HepG2 (cell line): ENCODE data around the gene DPEP1. TPM values are rescaled to one million over a fixed set of nuclear protein-coding genes. Genes with fewer than 3 reads are reported as not detected.

Source experiments
- FOXP1 ChIP-seq, 2 experiments: fragments of 450-650 bp in 1 of 2; IDR thresholded peaks; 2 replicates each; pipeline ENCODE4 v1.6.1; 2017 to 2018; ENCODE audit warnings: antibody characterized with exemption in 1 of 2
- IRX3 ChIP-seq: sonication (generic); formaldehyde crosslinking; IDR thresholded peaks from 2 replicates; pipeline ENCODE4 v1.8.1; 2023; ENCODE audit warnings: mild to moderate bottlenecking, low read depth, missing genetic modification reagents, borderline replicate concordance
- MIER3 ChIP-seq: IDR thresholded peaks from 2 replicates; pipeline ENCODE4 v1.6.1; 2016; ENCODE audit warnings: missing compliant biosample characterization, borderline replicate concordance
- NFIC ChIP-seq: IDR thresholded peaks from 2 replicates; pipeline ENCODE4 v1.6.1; 2012; ENCODE audit warnings: mild to moderate bottlenecking, low read length, inconsistent platforms
- RAD21 ChIP-seq: fragments of 450-650 bp; formaldehyde crosslinking; IDR thresholded peaks from 2 replicates; pipeline ENCODE4 v1.5.0; 2020; ENCODE audit warnings: mild to moderate bottlenecking
- RCOR2 ChIP-seq: IDR thresholded peaks from 2 replicates; pipeline ENCODE4 v1.6.1; 2016; ENCODE audit warnings: missing biosample characterization, missing genetic modification reagents
- SNAPC2 ChIP-seq: sonication (generic); formaldehyde crosslinking; IDR thresholded peaks from 2 replicates; pipeline ENCODE4 v1.8.1; 2022; ENCODE audit warnings: mild to moderate bottlenecking, missing genetic modification reagents
- SRSF9 ChIP-seq: fragments of 200-400 bp; formaldehyde crosslinking; IDR thresholded peaks from 2 replicates; pipeline ENCODE4 v1.6.1; 2018; ENCODE audit warnings: borderline replicate concordance, mild to moderate bottlenecking, low read depth, low read length; ENCODE audit not compliant: insufficient read depth, poor library complexity, severe bottlenecking
- TOE1 ChIP-seq: sonication (generic); formaldehyde crosslinking; IDR thresholded peaks from 2 replicates; pipeline ENCODE4 v1.4.0; 2020; ENCODE audit warnings: mild to moderate bottlenecking, missing genetic modification reagents
- ZBTB7A ChIP-seq: sonication (generic); formaldehyde crosslinking; IDR thresholded peaks from 2 replicates; pipeline ENCODE4 v1.8.0; 2022; ENCODE audit warnings: mild to moderate bottlenecking, missing genetic modification reagents
- ZC3H4 ChIP-seq: sonication (generic); formaldehyde crosslinking; IDR thresholded peaks from 2 replicates; pipeline ENCODE4 v1.4.0; 2020; ENCODE audit warnings: missing genetic modification reagents, borderline replicate concordance
- ZFP36L2 ChIP-seq: sonication (generic); formaldehyde crosslinking; IDR thresholded peaks from 2 replicates; pipeline ENCODE4 v1.4.0; 2020; ENCODE audit warnings: missing genetic modification reagents
- ZNF230 ChIP-seq: sonication (generic); formaldehyde crosslinking; IDR thresholded peaks from 2 replicates; pipeline ENCODE4 v1.4.0; 2020; ENCODE audit warnings: mild to moderate bottlenecking, missing genetic modification reagents
- ZNF235 ChIP-seq: sonication (generic); formaldehyde crosslinking; IDR thresholded peaks from 2 replicates; pipeline ENCODE4 v1.8.1; 2023; ENCODE audit warnings: mild to moderate bottlenecking, missing genetic modification reagents, borderline replicate concordance
- ZNF317 ChIP-seq: sonication (generic); formaldehyde crosslinking; IDR thresholded peaks from 2 replicates; pipeline ENCODE4 v1.5.0; 2020; ENCODE audit warnings: mild to moderate bottlenecking, missing genetic modification reagents
- ZNF329 ChIP-seq: sonication (generic); formaldehyde crosslinking; IDR thresholded peaks from 2 replicates; pipeline ENCODE4 v1.9.0; 2021; ENCODE audit warnings: low read depth, mild to moderate bottlenecking, missing genetic modification reagents
- ZNF335 ChIP-seq: sonication (generic); formaldehyde crosslinking; IDR thresholded peaks from 2 replicates; pipeline ENCODE4 v1.4.0; 2020; ENCODE audit warnings: missing genetic modification reagents
- ZNF749 ChIP-seq: sonication (generic); formaldehyde crosslinking; IDR thresholded peaks from 2 replicates; pipeline ENCODE4 v1.8.0; 2022; ENCODE audit warnings: mild to moderate bottlenecking, missing genetic modification reagents, moderate library complexity, borderline replicate concordance
- ZNF816 ChIP-seq: sonication (generic); formaldehyde crosslinking; IDR thresholded peaks from 2 replicates; pipeline ENCODE4 v1.8.0; 2022; ENCODE audit warnings: missing genetic modification reagents, mild to moderate bottlenecking, borderline replicate concordance
- ZNF883 ChIP-seq: sonication (generic); formaldehyde crosslinking; IDR thresholded peaks from 2 replicates; pipeline ENCODE4 v1.5.1; 2020; ENCODE audit warnings: mild to moderate bottlenecking, missing genetic modification reagents; ENCODE audit errors: not compliant biosample characterization
- ZNF891 ChIP-seq: sonication (generic); formaldehyde crosslinking; IDR thresholded peaks from 2 replicates; pipeline ENCODE4 v1.5.0; 2020; ENCODE audit warnings: mild to moderate bottlenecking, missing genetic modification reagents
- polyA plus RNA-seq, 8 experiments: library from polyadenylated mRNA; depleted of rRNA in 3 of 8; stranded (reverse) in 7 of 8; unstranded in 1 of 8; fragments of >200 nt; fragmentation: Illumina TruSeq in 4 of 8; extraction: Trizol in 4 of 8; gene quantifications; 2 replicates each; pipeline versions ENCODE4 v1.2.1 to v1.2.3, GENCODE V29; 2011 to 2016; ENCODE audit warnings: low read depth in 4 of 8, missing spikeins in 1 of 8, mixed read lengths in 1 of 8; ENCODE audit not compliant: insufficient read depth in 1 of 8
- total RNA-seq, 5 experiments: library from RNA; depleted of rRNA; stranded (reverse); fragments of >200 nt; fragmentation: Illumina TruSeq; extraction: Trizol; gene quantifications; 2 replicates each; pipeline ENCODE4 v1.2.3, GENCODE V29; 2016; ENCODE audit warnings: low read depth in 1 of 5
- TF ChIP-seq, protein P1 (sequence below): sonication (generic); formaldehyde crosslinking; IDR thresholded peaks from 2 replicates; pipeline ENCODE4 v1.8.0; 2023; ENCODE audit warnings: mild to moderate bottlenecking, missing genetic modification reagents
- TF ChIP-seq, protein P2 (sequence below): sonication (generic); formaldehyde crosslinking; IDR thresholded peaks from 2 replicates; pipeline ENCODE4 v1.4.0; 2020; ENCODE audit warnings: mild to moderate bottlenecking, missing genetic modification reagents

DPEP1 gene
- total and polyA plus RNA-seq, 2 of the 13 experiments (the other 11 are each of a cell fraction or from before 2014, with no cell fraction given) = 37.6 to 52.2 TPM

DNA sequence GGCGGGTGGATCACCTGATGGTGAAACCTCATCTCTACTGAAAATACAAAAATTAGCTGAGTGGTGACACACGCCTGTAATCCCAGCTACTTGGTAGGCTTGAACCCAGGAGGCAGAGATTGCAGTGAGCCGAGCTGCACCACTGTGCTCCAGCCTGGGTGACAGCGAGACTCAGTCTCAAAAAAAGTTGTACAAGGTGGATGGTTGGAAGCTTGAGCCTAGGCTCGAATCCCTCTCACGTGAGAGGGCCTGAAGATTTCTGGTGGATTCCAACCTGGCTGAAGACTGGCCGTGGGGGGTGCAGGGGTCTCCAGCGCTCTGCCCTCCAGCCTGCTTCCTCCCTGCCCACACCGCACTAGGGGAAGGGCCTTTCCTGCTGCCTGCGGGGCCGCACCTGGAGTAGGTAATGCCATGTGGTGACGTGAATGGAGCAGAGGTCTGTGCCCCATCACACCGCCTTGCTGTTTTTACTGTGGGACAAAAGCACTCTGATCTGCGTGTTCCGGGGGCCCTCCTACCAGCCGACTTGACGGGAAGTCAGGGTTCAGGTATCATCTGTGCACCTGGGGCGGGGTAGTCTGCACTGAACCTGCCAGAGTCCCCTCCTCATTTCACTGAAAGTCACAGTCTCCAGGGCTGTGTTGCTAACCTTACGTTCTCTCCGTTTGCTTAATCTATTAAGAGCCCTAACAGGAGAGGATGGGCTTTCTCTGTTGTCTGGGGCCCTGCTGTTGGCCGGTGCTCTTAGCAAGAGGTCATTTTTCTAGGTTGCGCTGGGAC is 48.8 kb upstream of the DPEP1 start (continued):
- TF ChIP-seq ZBTB7A (CRISPR knock-in tag) = peak; percentile 20; the same call in 1 of the 2 replicates
- no peak; the same call in 1 of the 2 replicates for TF ChIP-seq MIER3
- TF ChIP-seq ZNF230 (CRISPR knock-in tag) = peak; percentile 42; the same call in 1 of the 2 replicates
- peak; percentile 8 for TF ChIP-seq ZNF883 (CRISPR knock-in tag)
- no peak for TF ChIP-seq SRSF9
- TF ChIP-seq TOE1 (CRISPR knock-in tag) = no peak; the same call in 1 of the 2 replicates
- TF ChIP-seq ZNF749 (CRISPR knock-in tag) = 0 out of 2 replicates have a peak, but pooled peaks have one; percentile 28
- TF ChIP-seq ZNF235 (CRISPR knock-in tag) = peak; percentile 78; the same call in 1 of the 2 replicates
- TF ChIP-seq SNAPC2 = peak; percentile 68; the same call in 1 of the 2 replicates
- TF ChIP-seq, protein P1, sequence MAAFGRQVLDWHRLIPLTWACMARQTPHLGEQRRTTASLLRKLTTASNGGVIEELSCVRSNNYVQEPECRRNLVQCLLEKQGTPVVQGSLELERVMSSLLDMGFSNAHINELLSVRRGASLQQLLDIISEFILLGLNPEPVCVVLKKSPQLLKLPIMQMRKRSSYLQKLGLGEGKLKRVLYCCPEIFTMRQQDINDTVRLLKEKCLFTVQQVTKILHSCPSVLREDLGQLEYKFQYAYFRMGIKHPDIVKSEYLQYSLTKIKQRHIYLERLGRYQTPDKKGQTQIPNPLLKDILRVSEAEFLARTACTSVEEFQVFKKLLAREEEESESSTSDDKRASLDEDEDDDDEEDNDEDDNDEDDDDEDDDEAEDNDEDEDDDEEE (CRISPR knock-in tag) = 0 out of 2 replicates have a peak, but pooled peaks have one; percentile 15
- TF ChIP-seq ZNF335 (CRISPR knock-in tag) = 0 out of 2 replicates have a peak, but pooled peaks have one; percentile 12
- TF ChIP-seq IRX3 = 0 out of 2 replicates have a peak, but pooled peaks have one; percentile 32
- TF ChIP-seq RAD21 = peak; percentile 7; the same call in 1 of the 2 replicates
- TF ChIP-seq ZNF891 (CRISPR knock-in tag) = peak; percentile 41; the same call in 1 of the 2 replicates
- no peak for TF ChIP-seq ZFP36L2 (CRISPR knock-in tag)
- 0 out of 2 replicates have a peak, but pooled peaks have one; percentile 57 for TF ChIP-seq ZNF317
- TF ChIP-seq, protein P2, sequence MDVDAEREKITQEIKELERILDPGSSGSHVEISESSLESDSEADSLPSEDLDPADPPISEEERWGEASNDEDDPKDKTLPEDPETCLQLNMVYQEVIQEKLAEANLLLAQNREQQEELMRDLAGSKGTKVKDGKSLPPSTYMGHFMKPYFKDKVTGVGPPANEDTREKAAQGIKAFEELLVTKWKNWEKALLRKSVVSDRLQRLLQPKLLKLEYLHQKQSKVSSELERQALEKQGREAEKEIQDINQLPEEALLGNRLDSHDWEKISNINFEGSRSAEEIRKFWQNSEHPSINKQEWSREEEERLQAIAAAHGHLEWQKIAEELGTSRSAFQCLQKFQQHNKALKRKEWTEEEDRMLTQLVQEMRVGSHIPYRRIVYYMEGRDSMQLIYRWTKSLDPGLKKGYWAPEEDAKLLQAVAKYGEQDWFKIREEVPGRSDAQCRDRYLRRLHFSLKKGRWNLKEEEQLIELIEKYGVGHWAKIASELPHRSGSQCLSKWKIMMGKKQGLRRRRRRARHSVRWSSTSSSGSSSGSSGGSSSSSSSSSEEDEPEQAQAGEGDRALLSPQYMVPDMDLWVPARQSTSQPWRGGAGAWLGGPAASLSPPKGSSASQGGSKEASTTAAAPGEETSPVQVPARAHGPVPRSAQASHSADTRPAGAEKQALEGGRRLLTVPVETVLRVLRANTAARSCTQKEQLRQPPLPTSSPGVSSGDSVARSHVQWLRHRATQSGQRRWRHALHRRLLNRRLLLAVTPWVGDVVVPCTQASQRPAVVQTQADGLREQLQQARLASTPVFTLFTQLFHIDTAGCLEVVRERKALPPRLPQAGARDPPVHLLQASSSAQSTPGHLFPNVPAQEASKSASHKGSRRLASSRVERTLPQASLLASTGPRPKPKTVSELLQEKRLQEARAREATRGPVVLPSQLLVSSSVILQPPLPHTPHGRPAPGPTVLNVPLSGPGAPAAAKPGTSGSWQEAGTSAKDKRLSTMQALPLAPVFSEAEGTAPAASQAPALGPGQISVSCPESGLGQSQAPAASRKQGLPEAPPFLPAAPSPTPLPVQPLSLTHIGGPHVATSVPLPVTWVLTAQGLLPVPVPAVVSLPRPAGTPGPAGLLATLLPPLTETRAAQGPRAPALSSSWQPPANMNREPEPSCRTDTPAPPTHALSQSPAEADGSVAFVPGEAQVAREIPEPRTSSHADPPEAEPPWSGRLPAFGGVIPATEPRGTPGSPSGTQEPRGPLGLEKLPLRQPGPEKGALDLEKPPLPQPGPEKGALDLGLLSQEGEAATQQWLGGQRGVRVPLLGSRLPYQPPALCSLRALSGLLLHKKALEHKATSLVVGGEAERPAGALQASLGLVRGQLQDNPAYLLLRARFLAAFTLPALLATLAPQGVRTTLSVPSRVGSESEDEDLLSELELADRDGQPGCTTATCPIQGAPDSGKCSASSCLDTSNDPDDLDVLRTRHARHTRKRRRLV = 0 out of 2 replicates have a peak, but pooled peaks have one; percentile 58
- no peak for TF ChIP-seq FOXP1 (IDR thresholded peaks at IDR 0.05)
- no peak for TF ChIP-seq FOXP1 (CRISPR knock-in tag; IDR thresholded peaks at IDR 0.05)
- TF ChIP-seq ZC3H4 = 0 out of 2 replicates have a peak, but pooled peaks have one; percentile 10
- peak; percentile 44; the same call in 1 of the 2 replicates for TF ChIP-seq NFIC
- TF ChIP-seq ZNF816 (CRISPR knock-in tag) = no peak
- 0 out of 2 replicates have a peak, but pooled peaks have one; percentile 25 for TF ChIP-seq ZNF329
- TF ChIP-seq RCOR2 (CRISPR knock-in tag) = 0 out of 2 replicates have a peak, but pooled peaks have one; percentile 5
